Large intestine (tissue), 12 donors: ENCODE measurements around the gene HSPA4. TPM values are rescaled to one million over a fixed set of nuclear protein-coding genes. Genes with fewer than 3 reads are reported as not detected.
"Not testable (repeated sequence)": the region's sequence is repeated elsewhere in the genome, so short reads cannot be mapped to it uniquely, and the experiment has no call there.

Experiments
- DNase-seq, 2 donors: peaks; one replicate each; pipeline versions ENCODE4 v3.0.0 to v3.0.0-alpha.2; 2013
- H3K27ac ChIP-seq: one replicate; pipeline ENCODE4 v1.5.1; 2013; ENCODE audit warnings: low read length
- H3K27me3 ChIP-seq: 2 replicates; pipeline ENCODE4 v1.6.1; 2013; ENCODE audit warnings: low read length; ENCODE audit not compliant: control insufficient read depth, insufficient read depth
- H3K36me3 ChIP-seq: 2 replicates; pipeline ENCODE4 v1.6.1; 2013; ENCODE audit warnings: low read length; ENCODE audit not compliant: control insufficient read depth, insufficient read depth
- H3K4me1 ChIP-seq: one replicate; pipeline ENCODE4 v1.6.1; 2013; ENCODE audit warnings: low read length; ENCODE audit not compliant: control insufficient read depth, insufficient read depth
- H3K4me3 ChIP-seq: one replicate; pipeline ENCODE4 v1.5.1; 2013; ENCODE audit warnings: low read length
- H3K9me3 ChIP-seq: one replicate; pipeline ENCODE4 v1.6.1; 2013; ENCODE audit warnings: mild to moderate bottlenecking, low read depth, low read length, moderate library complexity; ENCODE audit not compliant: control insufficient read depth
- WGBS: methylation state at CpG from one replicate; pipeline ENCODE4 v1.1.5; 2013; ENCODE audit warnings: low lambda C conversion rate; ENCODE audit not compliant: insufficient coverage; 5-methylcytosine and 5-hydroxymethylcytosine counted together
- long read RNA-seq, 11 donors: transcript quantifications; one replicate each; lab custom pipeline, GENCODE V29; 2026
- polyA plus RNA-seq: library from polyadenylated mRNA; unstranded; fragments of 120-200 nt; gene quantifications from one replicate; pipeline ENCODE4 v1.2.1, GENCODE V29; 2013

HSPA4 gene
- polyA plus RNA-seq: 68.3 TPM
- long read RNA-seq, donor 1, full-length matches to known transcripts: 6 of 6 reads
- long read RNA-seq, donor 1, partial matches to known transcripts: 0 of 6 reads
- long read RNA-seq, donor 1, other reads (novel, unspliced or antisense): 0 of 6 reads
- long read RNA-seq, donor 2, full-length matches to known transcripts: 14 of 20 reads
- long read RNA-seq, donor 2, partial matches to known transcripts: 6 of 20 reads
- long read RNA-seq, donor 2, other reads (novel, unspliced or antisense): 0 of 20 reads
- long read RNA-seq, donor 3, full-length matches to known transcripts: 20 of 38 reads
- long read RNA-seq, donor 3, partial matches to known transcripts: 18 of 38 reads
- long read RNA-seq, donor 3, other reads (novel, unspliced or antisense): 0 of 38 reads
- long read RNA-seq, donor 4: 0 reads
- long read RNA-seq, donor 5, full-length matches to known transcripts: 10 of 10 reads
- long read RNA-seq, donor 5, partial matches to known transcripts: 0 of 10 reads
- long read RNA-seq, donor 5, other reads (novel, unspliced or antisense): 0 of 10 reads
- long read RNA-seq, donor 6, full-length matches to known transcripts: 7 of 7 reads
- long read RNA-seq, donor 6, partial matches to known transcripts: 0 of 7 reads
- long read RNA-seq, donor 6, other reads (novel, unspliced or antisense): 0 of 7 reads
- long read RNA-seq, donor 7, full-length matches to known transcripts: 1 of 1 reads
- long read RNA-seq, donor 7, partial matches to known transcripts: 0 of 1 reads
- long read RNA-seq, donor 7, other reads (novel, unspliced or antisense): 0 of 1 reads
- long read RNA-seq, donor 8, full-length matches to known transcripts: 18 of 30 reads
- long read RNA-seq, donor 8, partial matches to known transcripts: 12 of 30 reads
- long read RNA-seq, donor 8, other reads (novel, unspliced or antisense): 0 of 30 reads
- long read RNA-seq, donor 9, full-length matches to known transcripts: 11 of 18 reads
- long read RNA-seq, donor 9, partial matches to known transcripts: 7 of 18 reads
- long read RNA-seq, donor 9, other reads (novel, unspliced or antisense): 0 of 18 reads
- long read RNA-seq, donor 10, full-length matches to known transcripts: 8 of 15 reads
- long read RNA-seq, donor 10, partial matches to known transcripts: 7 of 15 reads
- long read RNA-seq, donor 10, other reads (novel, unspliced or antisense): 0 of 15 reads
- long read RNA-seq, donor 11, full-length matches to known transcripts: 9 of 14 reads
- long read RNA-seq, donor 11, partial matches to known transcripts: 5 of 14 reads
- long read RNA-seq, donor 11, other reads (novel, unspliced or antisense): 0 of 14 reads

DNA sequence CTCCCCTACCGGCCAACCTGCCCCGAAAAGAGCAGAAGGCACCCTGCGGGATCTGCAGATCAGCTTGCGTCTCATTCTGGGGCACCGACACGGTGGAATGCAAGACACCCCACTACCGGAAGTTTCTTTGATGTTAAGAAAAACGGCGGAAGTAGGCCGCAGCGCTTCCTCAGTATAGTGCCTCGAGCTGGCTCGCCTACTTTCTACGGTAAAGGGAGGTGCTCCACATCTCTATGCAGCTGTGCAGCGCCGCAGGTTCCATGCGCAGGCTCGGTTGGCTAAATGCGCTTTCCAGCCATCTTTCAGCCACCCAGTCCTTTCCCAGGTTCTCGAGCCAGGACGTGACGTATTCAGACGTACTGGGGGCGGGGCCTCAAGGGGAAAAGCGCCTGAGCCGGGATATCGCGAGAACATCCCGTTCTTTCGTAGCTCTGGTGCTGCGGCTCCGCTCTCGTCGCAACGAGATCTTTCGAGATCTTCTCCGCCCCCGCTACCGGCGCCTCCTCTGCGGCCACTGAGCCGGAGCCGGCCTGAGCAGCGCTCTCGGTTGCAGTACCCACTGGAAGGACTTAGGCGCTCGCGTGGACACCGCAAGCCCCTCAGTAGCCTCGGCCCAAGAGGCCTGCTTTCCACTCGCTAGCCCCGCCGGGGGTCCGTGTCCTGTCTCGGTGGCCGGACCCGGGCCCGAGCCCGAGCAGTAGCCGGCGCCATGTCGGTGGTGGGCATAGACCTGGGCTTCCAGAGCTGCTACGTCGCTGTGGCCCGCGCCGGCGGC, at the start of gene HSPA4:
Gene HSPA4, plus strand, starts transcription at position 472 of the 775 bp plus-strand sequence. Its CDS starts 238 bp downstream, at position 710.
- H3K27ac ChIP-seq: peak within 1 kb of the TSS; percentile 99
- peaks cover 2% of the 10 kb centered on the region for H3K36me3 ChIP-seq
- no CpG with 5 or more reads among the region's 68 CpGs for WGBS
- H3K27me3 ChIP-seq: no peaks in the 10 kb centered on the region
- peak; percentile 98 to 99 for DNase-seq
- peaks cover 4% of the 10 kb centered on the region for H3K9me3 ChIP-seq
- peak within 1 kb of the TSS; percentile 96 for H3K4me3 ChIP-seq
- H3K4me1 ChIP-seq: peaks cover 21% of the 10 kb centered on the region

- Histone ChIP-seq H3K4me3 (no peak overlapping the region), H3K9me3 (peaks cover 3% of the 10 kb centered on the region), H3K27ac (no peak overlapping the region), H3K36me3 (peaks cover 27% of the 10 kb centered on the region), H3K27me3 (no peaks in the 10 kb centered on the region), H3K4me1 (no peaks in the 10 kb centered on the region)
- WGBS: 83% methylated on average over 1 of the region's 1 CpG
- peak in 1 of 2 donors; percentile 5 for DNase-seq
Measured at GRCh38 chr5:133006653-133007052, 45.2 kb upstream of the HSPA4 start.

- not testable (repeated sequence) for DNase-seq, H3K27ac ChIP-seq
- no CpG with 5 or more reads among the region's 6 CpGs for WGBS
Measured at GRCh38 chr5:133008455-133008854, 43.4 kb upstream of the HSPA4 start.

DNA sequence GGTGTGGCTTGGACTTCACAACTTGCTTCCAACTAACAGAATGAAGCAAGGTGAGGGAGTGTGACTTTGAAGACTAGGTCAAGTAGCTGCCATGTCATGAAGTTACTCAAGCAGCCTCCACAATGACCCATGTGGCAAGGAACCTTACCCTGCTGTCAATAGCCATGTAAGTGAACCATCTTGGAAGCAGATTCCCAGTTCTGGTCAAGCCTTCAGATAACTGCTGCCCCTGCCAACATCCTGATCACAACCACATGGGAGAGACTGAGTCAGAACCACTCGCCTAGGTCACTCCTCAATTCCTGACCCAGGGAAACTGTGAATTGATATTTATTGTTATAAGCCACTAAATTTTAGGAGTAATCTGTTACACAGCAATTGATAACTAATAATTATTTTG, 36.3 kb upstream of the HSPA4 start:
- H3K27me3 ChIP-seq: no peaks in the 10 kb centered on the region
- no peak overlapping the region for H3K27ac ChIP-seq
- no CpG with 5 or more reads among the region's 1 CpG for WGBS
- no peak overlapping the region for H3K4me3 ChIP-seq
- peaks cover 11% of the 10 kb centered on the region for H3K36me3 ChIP-seq
- peaks cover 6% of the 10 kb centered on the region for H3K4me1 ChIP-seq
- no peak for DNase-seq
- peaks cover 4% of the 10 kb centered on the region for H3K9me3 ChIP-seq

More at GRCh38 chr5:133008455-133008854, 43.4 kb upstream of the HSPA4 start:
- not testable (repeated sequence) for H3K27me3 ChIP-seq, H3K4me3 ChIP-seq, H3K9me3 ChIP-seq, H3K4me1 ChIP-seq
- H3K36me3 ChIP-seq: peaks cover 18% of the 10 kb centered on the region

- WGBS: no CpG with 5 or more reads among the region's 4 CpGs
- Histone ChIP-seq H3K4me1 (peaks cover 6% of the 10 kb centered on the region), H3K27ac (no peak overlapping the region), H3K9me3 (no peaks in the 10 kb centered on the region), H3K4me3 (no peak overlapping the region), H3K36me3 (peaks cover 16% of the 10 kb centered on the region), H3K27me3 (no peaks in the 10 kb centered on the region)
- no peak for DNase-seq
Measured at GRCh38 chr5:133017964-133018363, 33.8 kb upstream of the HSPA4 start.

DNA sequence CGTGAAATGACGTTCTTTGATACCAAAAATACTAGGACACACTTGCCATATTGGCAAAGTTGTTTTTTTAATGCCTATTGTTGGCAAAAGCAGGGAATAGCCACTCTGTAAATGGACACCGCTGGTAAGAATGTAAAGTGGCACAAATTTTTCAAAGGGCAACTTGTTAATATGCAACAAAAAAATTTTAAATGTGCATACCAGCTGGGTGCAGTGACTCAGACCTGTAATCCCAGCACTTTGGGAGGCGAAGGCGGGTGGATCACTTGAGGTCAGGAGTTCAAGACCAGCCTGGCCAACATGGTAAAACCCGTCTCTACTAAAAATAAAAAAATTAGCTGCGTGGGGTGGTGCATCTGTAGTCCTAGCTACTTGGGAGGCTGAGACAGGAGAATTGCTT, 32.3 kb upstream of the HSPA4 start:
- no CpG with 5 or more reads among the region's 7 CpGs for WGBS
- not testable (repeated sequence) for H3K4me1 ChIP-seq, H3K27me3 ChIP-seq, H3K9me3 ChIP-seq, H3K4me3 ChIP-seq, H3K27ac ChIP-seq, DNase-seq
- peaks cover 16% of the 10 kb centered on the region for H3K36me3 ChIP-seq

GRCh38 chr5:133025804-133026663, 25.8 kb upstream of the HSPA4 start, which contains the start of gene ZCCHC10:
ZCCHC10 (minus strand) TSS chr5:133026549; CDS start chr5:133026537, 12 bp downstream.
- peak; percentile 90 to 95 for DNase-seq
- 10% methylated on average over 2 of the region's 53 CpGs for WGBS
- Histone ChIP-seq H3K4me1 (no peaks in the 10 kb centered on the region), H3K4me3 (peak within 1 kb of the TSS; percentile 87), H3K36me3 (peaks cover 4% of the 10 kb centered on the region), H3K9me3 (no peaks in the 10 kb centered on the region), H3K27me3 (no peaks in the 10 kb centered on the region), H3K27ac (peak within 1 kb of the TSS; percentile 92)

- Histone ChIP-seq H3K27ac (no peak overlapping the region), H3K27me3 (no peaks in the 10 kb centered on the region), H3K4me1 (no peaks in the 10 kb centered on the region), H3K4me3 (peak overlapping the region; percentile 87), H3K36me3 (peaks cover 4% of the 10 kb centered on the region), H3K9me3 (no peaks in the 10 kb centered on the region)
- 0% methylated on average over 2 of the region's 15 CpGs for WGBS
- no peak for DNase-seq
Measured at GRCh38 chr5:133026664-133027153, 25.1 kb upstream of the HSPA4 start.
